GM21786 (cell line): ENCODE measurements around the gene GAS2.

Experiments used
- ATAC-seq: cut with Tn5 transposase; IDR thresholded peaks from one replicate; pipeline ENCODE4 v1.9.1; 2021; ENCODE audit not compliant: unreplicated experiment

GAS2 gene

GRCh38 chr11:22786475-22786874 lies 120.1 kb downstream of the GAS2 start:
- peak; percentile 91 for ATAC-seq

GRCh38 chr11:22787055-22787454 lies 120.6 kb downstream of the GAS2 start:
- ATAC-seq: no peak

- ATAC-seq: no peak
Measured at GRCh38 chr11:22787551-22788162, 121.2 kb downstream of the GAS2 start.

GRCh38 chr11:22792497-22792896 lies 126.1 kb downstream of the GAS2 start:
- ATAC-seq: no peak

GRCh38 chr11:22795914-22796313 lies 129.5 kb downstream of the GAS2 start:
- no peak for ATAC-seq

GRCh38 chr11:22797047-22797446 lies 130.6 kb downstream of the GAS2 start:
- no peak for ATAC-seq

GRCh38 chr11:22798901-22799300 lies 132.5 kb downstream of the GAS2 start:
- no peak for ATAC-seq

- no peak for ATAC-seq
Measured at GRCh38 chr11:22800482-22800881, 134.1 kb downstream of the GAS2 start.

GRCh38 chr11:22802861-22803260 lies 136.4 kb downstream of the GAS2 start:
- ATAC-seq: no peak

- no peak for ATAC-seq
Measured at GRCh38 chr11:22807391-22807790, 141.0 kb downstream of the GAS2 start.

GRCh38 chr11:22807855-22808570 lies 141.6 kb downstream of the GAS2 start:
- ATAC-seq: peak; percentile 97

GRCh38 chr11:22808571-22809197 lies 142.3 kb downstream of the GAS2 start:
- peak; percentile 27 for ATAC-seq

GRCh38 chr11:22809893-22810292 lies 143.5 kb downstream of the GAS2 start:
- no peak for ATAC-seq

GRCh38 chr11:22822203-22822602 lies 155.8 kb downstream of the GAS2 start:
- ATAC-seq: no peak

GRCh38 chr11:22828373-22828772 lies 162.0 kb downstream of the GAS2 start:
- ATAC-seq: no peak

GRCh38 chr11:22829231-22830081 lies 163.0 kb downstream of the GAS2 start, which contains the start of gene SVIP:
Gene SVIP (minus strand): TSS chr11:22829801. CDS start chr11:22829748, 53 bp downstream.
- ATAC-seq: peak; percentile 93

- ATAC-seq: no peak
Measured at GRCh38 chr11:22830082-22830414, 163.6 kb downstream of the GAS2 start.

- ATAC-seq: no peak
Measured at GRCh38 chr11:22832315-22833015, 166.1 kb downstream of the GAS2 start.

GRCh38 chr11:22846726-22847125 lies 180.3 kb downstream of the GAS2 start:
- ATAC-seq: no peak

- ATAC-seq: no peak
Measured at GRCh38 chr11:22851477-22851876, 185.1 kb downstream of the GAS2 start.

GRCh38 chr11:22859756-22860155 lies 193.3 kb downstream of the GAS2 start:
- no peak for ATAC-seq
